Gastrocnemius medialis (tissue), 4 donors: ENCODE results near the gene MTCP1.

Experiments
- POLR2A ChIP-seq, 2 donors: fragments of 450-650 bp; IDR thresholded peaks; one replicate each; pipeline ENCODE4 v1.6.1; 2017; ENCODE audit warnings: antibody characterized with exemption in 2 of 2, mild to moderate bottlenecking in 2 of 2, moderate library complexity in 2 of 2
- TF ChIP-seq, protein P1 (sequence below), 5 experiments: fragments of 450-650 bp in 3 of 5; fragments of 200-600 bp in 2 of 5; sonication (generic) in 2 of 5; IDR thresholded peaks in 4 of 5; conservative IDR thresholded peaks in 1 of 5; 1 replicate in 4 of 5; 2 replicates in 1 of 5; pipeline ENCODE4 v1.5.1; 2016 to 2019; ENCODE audit warnings: antibody characterized with exemption in 5 of 5, mild to moderate bottlenecking in 3 of 5, moderate library complexity in 3 of 5

- TF ChIP-seq, protein P1, sequence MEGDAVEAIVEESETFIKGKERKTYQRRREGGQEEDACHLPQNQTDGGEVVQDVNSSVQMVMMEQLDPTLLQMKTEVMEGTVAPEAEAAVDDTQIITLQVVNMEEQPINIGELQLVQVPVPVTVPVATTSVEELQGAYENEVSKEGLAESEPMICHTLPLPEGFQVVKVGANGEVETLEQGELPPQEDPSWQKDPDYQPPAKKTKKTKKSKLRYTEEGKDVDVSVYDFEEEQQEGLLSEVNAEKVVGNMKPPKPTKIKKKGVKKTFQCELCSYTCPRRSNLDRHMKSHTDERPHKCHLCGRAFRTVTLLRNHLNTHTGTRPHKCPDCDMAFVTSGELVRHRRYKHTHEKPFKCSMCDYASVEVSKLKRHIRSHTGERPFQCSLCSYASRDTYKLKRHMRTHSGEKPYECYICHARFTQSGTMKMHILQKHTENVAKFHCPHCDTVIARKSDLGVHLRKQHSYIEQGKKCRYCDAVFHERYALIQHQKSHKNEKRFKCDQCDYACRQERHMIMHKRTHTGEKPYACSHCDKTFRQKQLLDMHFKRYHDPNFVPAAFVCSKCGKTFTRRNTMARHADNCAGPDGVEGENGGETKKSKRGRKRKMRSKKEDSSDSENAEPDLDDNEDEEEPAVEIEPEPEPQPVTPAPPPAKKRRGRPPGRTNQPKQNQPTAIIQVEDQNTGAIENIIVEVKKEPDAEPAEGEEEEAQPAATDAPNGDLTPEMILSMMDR (IDR thresholded peaks at IDR 0.05 in 4 of 5, conservative IDR thresholded peaks at IDR 0.05 in 1 of 5): no peak
- TF ChIP-seq POLR2A (IDR thresholded peaks at IDR 0.05): no peak
These were observed 42.8 kb downstream of the MTCP1 start for GRCh38 chrX:155028129-155028528.
